ENCODE results near the gene ARHGEF16. TPM values are rescaled to one million over a fixed set of nuclear protein-coding genes. Genes with fewer than 3 reads are reported as not detected.

The ARHGEF16 gene
- total RNA-seq, 1 experiment from 2014 or later, result 17.2 TPM

DNA sequence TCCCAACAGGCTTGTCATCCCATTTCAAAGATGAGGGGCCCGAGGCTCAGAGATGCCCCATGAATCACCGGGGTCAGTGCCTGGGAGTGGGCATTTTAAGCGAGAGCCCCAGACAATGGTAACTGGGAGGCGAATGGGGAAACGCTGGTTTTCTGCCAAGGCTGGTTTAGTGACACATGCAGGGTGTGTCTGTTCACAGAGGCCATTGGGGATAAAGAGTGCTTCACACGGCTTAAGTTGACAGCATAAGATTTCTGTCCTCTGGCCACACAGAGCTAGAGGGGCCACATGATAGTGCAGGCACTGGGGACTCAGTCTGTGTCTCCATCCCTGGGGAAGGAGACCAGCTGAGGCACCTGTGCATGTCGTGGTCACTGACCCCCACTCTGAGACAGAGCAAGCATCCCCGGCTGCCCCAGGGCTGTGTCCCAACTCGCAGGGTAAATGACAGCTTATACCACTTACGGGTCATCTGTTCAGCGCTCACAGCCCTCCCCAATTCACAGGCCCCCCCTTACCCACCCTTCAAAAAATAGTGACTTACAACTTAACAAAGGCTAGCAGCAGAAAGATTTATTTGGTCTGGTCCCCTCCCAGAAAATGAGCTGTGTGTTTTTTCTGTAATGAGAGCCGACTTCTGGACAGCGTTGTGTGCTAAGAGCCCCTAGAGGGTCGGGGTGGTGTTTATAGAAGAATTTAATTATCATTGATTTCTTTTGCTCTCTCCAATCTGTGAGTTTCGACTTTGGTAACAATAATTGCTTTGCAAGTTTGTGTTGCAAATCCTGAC lies 34.9 kb upstream of the ARHGEF16 start (continued):
- TF ChIP-seq CTCF (IDR thresholded peaks at IDR 0.05), result no peak
- TF ChIP-seq TCF7 (CRISPR knock-in tag; IDR thresholded peaks at IDR 0.05; ENCODE audit: low read depth), result no peak
- no peak for TF ChIP-seq IRF2 (CRISPR knock-in tag; IDR thresholded peaks at IDR 0.05; ENCODE audit: borderline replicate concordance, low read depth)
- TF ChIP-seq, protein P1, sequence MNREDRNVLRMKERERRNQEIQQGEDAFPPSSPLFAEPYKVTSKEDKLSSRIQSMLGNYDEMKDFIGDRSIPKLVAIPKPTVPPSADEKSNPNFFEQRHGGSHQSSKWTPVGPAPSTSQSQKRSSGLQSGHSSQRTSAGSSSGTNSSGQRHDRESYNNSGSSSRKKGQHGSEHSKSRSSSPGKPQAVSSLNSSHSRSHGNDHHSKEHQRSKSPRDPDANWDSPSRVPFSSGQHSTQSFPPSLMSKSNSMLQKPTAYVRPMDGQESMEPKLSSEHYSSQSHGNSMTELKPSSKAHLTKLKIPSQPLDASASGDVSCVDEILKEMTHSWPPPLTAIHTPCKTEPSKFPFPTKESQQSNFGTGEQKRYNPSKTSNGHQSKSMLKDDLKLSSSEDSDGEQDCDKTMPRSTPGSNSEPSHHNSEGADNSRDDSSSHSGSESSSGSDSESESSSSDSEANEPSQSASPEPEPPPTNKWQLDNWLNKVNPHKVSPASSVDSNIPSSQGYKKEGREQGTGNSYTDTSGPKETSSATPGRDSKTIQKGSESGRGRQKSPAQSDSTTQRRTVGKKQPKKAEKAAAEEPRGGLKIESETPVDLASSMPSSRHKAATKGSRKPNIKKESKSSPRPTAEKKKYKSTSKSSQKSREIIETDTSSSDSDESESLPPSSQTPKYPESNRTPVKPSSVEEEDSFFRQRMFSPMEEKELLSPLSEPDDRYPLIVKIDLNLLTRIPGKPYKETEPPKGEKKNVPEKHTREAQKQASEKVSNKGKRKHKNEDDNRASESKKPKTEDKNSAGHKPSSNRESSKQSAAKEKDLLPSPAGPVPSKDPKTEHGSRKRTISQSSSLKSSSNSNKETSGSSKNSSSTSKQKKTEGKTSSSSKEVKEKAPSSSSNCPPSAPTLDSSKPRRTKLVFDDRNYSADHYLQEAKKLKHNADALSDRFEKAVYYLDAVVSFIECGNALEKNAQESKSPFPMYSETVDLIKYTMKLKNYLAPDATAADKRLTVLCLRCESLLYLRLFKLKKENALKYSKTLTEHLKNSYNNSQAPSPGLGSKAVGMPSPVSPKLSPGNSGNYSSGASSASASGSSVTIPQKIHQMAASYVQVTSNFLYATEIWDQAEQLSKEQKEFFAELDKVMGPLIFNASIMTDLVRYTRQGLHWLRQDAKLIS (CRISPR knock-in tag; IDR thresholded peaks at IDR 0.05; ENCODE audit: borderline replicate concordance), result no peak
- no peak for TF ChIP-seq FOXP1 (CRISPR knock-in tag; IDR thresholded peaks at IDR 0.05; ENCODE audit: borderline replicate concordance)
- no peak for TF ChIP-seq ELF4 (CRISPR knock-in tag; IDR thresholded peaks at IDR 0.05; ENCODE audit: low read depth)
- TF ChIP-seq ZNF423 (CRISPR knock-in tag; IDR thresholded peaks at IDR 0.05), result no peak
- no peak for TF ChIP-seq NFYB (CRISPR knock-in tag; conservative IDR thresholded peaks at IDR 0.05; ENCODE audit: low read depth)
- no peak for TF ChIP-seq JUN (CRISPR knock-in tag; IDR thresholded peaks at IDR 0.05)
- no peak for TF ChIP-seq CREM (CRISPR knock-in tag; IDR thresholded peaks at IDR 0.05)

- ChIA-PET CTCF (interaction anchor here (0.6 to 1.1 kb wide), 2 partner anchors 32 to 276 kb away, joined by 3 to 4 read pairs; no protein-coding TSS in a partner anchor), POLR2A (interaction anchor here (0.7 kb wide), 1 partner anchor 282 kb away, joined by 12 read pairs; no protein-coding TSS in a partner anchor)
- H3K4me3 Mint-ChIP-seq, result no peak overlapping the region
- no peaks in the 10 kb centered on the region for H3K4me1 Mint-ChIP-seq
- no peak overlapping the region; the same call in 1 of the 2 replicates for H3K27ac Mint-ChIP-seq
- TF ChIP-seq SMAD4 (CRISPR knock-in tag; IDR thresholded peaks at IDR 0.05) (no peak), FOXK1 (CRISPR knock-in tag; IDR thresholded peaks at IDR 0.05) (no peak), ZNF396 (CRISPR knock-in tag; IDR thresholded peaks at IDR 0.05; ENCODE audit: borderline replicate concordance) (no peak), ZNF263 (CRISPR knock-in tag; IDR thresholded peaks at IDR 0.05; ENCODE audit: low read depth) (no peak), PRRX2 (CRISPR knock-in tag; IDR thresholded peaks at IDR 0.05) (no peak), CTCF (IDR thresholded peaks at IDR 0.05) (no peak), NFATC4 (CRISPR knock-in tag; IDR thresholded peaks at IDR 0.05) (no peak), MYBL2 (CRISPR knock-in tag; IDR thresholded peaks at IDR 0.05) (no peak), GABPB1 (CRISPR knock-in tag; IDR thresholded peaks at IDR 0.05) (no peak), ZNF423 (CRISPR knock-in tag; IDR thresholded peaks at IDR 0.05) (no peak), IRF2 (CRISPR knock-in tag; IDR thresholded peaks at IDR 0.05; ENCODE audit: borderline replicate concordance, low read depth) (no peak), ETV6 (CRISPR knock-in tag; IDR thresholded peaks at IDR 0.05) (no peak)
- TF ChIP-seq, protein P2, sequence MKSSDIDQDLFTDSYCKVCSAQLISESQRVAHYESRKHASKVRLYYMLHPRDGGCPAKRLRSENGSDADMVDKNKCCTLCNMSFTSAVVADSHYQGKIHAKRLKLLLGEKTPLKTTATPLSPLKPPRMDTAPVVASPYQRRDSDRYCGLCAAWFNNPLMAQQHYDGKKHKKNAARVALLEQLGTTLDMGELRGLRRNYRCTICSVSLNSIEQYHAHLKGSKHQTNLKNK (CRISPR knock-in tag; IDR thresholded peaks at IDR 0.05), result no peak
- TF ChIP-seq, protein P3, sequence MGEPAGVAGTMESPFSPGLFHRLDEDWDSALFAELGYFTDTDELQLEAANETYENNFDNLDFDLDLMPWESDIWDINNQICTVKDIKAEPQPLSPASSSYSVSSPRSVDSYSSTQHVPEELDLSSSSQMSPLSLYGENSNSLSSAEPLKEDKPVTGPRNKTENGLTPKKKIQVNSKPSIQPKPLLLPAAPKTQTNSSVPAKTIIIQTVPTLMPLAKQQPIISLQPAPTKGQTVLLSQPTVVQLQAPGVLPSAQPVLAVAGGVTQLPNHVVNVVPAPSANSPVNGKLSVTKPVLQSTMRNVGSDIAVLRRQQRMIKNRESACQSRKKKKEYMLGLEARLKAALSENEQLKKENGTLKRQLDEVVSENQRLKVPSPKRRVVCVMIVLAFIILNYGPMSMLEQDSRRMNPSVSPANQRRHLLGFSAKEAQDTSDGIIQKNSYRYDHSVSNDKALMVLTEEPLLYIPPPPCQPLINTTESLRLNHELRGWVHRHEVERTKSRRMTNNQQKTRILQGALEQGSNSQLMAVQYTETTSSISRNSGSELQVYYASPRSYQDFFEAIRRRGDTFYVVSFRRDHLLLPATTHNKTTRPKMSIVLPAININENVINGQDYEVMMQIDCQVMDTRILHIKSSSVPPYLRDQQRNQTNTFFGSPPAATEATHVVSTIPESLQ (CRISPR knock-in tag; IDR thresholded peaks at IDR 0.05), result no peak
- TF ChIP-seq, protein P4, sequence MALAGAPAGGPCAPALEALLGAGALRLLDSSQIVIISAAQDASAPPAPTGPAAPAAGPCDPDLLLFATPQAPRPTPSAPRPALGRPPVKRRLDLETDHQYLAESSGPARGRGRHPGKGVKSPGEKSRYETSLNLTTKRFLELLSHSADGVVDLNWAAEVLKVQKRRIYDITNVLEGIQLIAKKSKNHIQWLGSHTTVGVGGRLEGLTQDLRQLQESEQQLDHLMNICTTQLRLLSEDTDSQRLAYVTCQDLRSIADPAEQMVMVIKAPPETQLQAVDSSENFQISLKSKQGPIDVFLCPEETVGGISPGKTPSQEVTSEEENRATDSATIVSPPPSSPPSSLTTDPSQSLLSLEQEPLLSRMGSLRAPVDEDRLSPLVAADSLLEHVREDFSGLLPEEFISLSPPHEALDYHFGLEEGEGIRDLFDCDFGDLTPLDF (CRISPR knock-in tag; IDR thresholded peaks at IDR 0.05), result no peak
- H3K36me3 Mint-ChIP-seq, result peaks cover 5% of the 10 kb centered on the region
- H3K27me3 Mint-ChIP-seq (ENCODE audit: low read depth), result peaks cover 7% of the 10 kb centered on the region; the same call in 1 of the 2 replicates
- ATAC-seq (no peak), DNase-seq (ENCODE audit: low spot score) (no peak)
- peaks cover 10% of the 10 kb centered on the region for H3K9me3 Mint-ChIP-seq
These were observed 34.1 kb upstream of the ARHGEF16 start for GRCh38 chr1:3420218-3420951.

Data from WTC11 (cell line).